ENCODE measurements around the gene CTDSP2. TPM values are rescaled to one million over a fixed set of nuclear protein-coding genes. Genes with fewer than 3 reads are reported as not detected.
"Not testable (repeated sequence)": the region's sequence is repeated elsewhere in the genome, so short reads cannot be mapped to it uniquely, and the experiment has no call there.

Gene CTDSP2
- total RNA-seq, 1 experiment from 2014 or later = 117 TPM

DNA sequence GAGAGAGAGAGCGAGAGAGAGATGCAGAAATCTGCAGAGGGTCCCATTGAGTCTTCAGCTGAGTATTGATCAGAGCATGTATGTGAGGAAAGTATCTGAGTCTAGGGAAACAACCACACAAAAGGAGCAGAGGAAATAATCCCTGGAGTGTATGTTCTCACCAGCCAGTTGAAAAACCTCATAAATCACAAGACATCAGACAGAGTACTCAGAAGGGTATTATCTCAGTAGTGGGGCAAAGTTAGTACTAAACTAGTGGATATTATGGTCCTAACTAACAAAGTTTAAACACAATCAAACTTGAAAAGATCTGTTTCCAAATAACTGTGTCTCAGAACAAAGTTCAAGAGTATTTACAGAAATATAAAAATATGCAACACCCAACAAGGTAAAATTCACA, 36.5 kb upstream of the CTDSP2 start:
- no peak overlapping the region for H3K4me3 Mint-ChIP-seq (ENCODE audit: low read depth, unreplicated experiment)
- intact Hi-C loops (cut with micrococcal nuclease; ENCODE audit: unreplicated experiment) = no loop called here

DNA sequence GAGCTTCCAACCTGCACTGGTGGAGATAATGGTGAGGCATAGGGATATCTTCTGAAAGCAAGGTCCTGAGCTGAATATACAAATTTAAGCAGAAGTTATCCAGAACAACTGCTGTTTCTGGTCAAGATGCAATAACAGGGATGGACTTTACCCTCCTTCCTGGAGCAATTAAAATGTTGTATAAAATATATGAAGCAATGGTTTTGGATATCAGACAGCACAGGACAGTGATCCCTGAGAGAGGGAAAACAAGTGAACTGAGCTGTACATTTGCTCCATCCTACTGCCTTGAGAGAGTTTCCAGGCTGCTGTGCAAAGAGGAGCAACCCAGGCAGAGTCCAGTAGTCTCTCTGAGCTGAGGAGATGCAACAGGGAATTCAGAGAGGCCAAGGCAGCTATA, 36.0 kb upstream of the CTDSP2 start:
- TF ChIP-seq, protein P1, sequence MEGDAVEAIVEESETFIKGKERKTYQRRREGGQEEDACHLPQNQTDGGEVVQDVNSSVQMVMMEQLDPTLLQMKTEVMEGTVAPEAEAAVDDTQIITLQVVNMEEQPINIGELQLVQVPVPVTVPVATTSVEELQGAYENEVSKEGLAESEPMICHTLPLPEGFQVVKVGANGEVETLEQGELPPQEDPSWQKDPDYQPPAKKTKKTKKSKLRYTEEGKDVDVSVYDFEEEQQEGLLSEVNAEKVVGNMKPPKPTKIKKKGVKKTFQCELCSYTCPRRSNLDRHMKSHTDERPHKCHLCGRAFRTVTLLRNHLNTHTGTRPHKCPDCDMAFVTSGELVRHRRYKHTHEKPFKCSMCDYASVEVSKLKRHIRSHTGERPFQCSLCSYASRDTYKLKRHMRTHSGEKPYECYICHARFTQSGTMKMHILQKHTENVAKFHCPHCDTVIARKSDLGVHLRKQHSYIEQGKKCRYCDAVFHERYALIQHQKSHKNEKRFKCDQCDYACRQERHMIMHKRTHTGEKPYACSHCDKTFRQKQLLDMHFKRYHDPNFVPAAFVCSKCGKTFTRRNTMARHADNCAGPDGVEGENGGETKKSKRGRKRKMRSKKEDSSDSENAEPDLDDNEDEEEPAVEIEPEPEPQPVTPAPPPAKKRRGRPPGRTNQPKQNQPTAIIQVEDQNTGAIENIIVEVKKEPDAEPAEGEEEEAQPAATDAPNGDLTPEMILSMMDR (IDR thresholded peaks at IDR 0.05; ENCODE audit: unreplicated experiment) = no peak
- H3K4me1 Mint-ChIP-seq (ENCODE audit: low read depth, unreplicated experiment) = peaks cover 16% of the 10 kb centered on the region
- H3K27ac Mint-ChIP-seq (ENCODE audit: unreplicated experiment) = no peak overlapping the region
- H3K9me3 Mint-ChIP-seq (ENCODE audit: low read depth, unreplicated experiment) = peaks cover 6% of the 10 kb centered on the region
- no peak overlapping the region for H3K4me3 Mint-ChIP-seq (ENCODE audit: low read depth, unreplicated experiment)
- intact Hi-C loops (cut with micrococcal nuclease; ENCODE audit: unreplicated experiment) = no loop called here
- H3K27me3 Mint-ChIP-seq (ENCODE audit: unreplicated experiment) = no peaks in the 10 kb centered on the region
- H3K36me3 Mint-ChIP-seq (ENCODE audit: insufficient read depth, unreplicated experiment) = no peaks in the 10 kb centered on the region
- CTCF ChIA-PET = no interaction called here
- no peak for DNase-seq
- BruUV-seq (replicated peaks) = no TSS peak

More for the DNA sequence above, 36.5 kb upstream of the CTDSP2 start:
- Mint-ChIP-seq H3K9me3 (ENCODE audit: low read depth, unreplicated experiment) (peaks cover 6% of the 10 kb centered on the region), H3K27ac (ENCODE audit: unreplicated experiment) (no peak overlapping the region), H3K4me1 (ENCODE audit: low read depth, unreplicated experiment) (peaks cover 17% of the 10 kb centered on the region), H3K27me3 (ENCODE audit: unreplicated experiment) (no peaks in the 10 kb centered on the region), H3K36me3 (ENCODE audit: insufficient read depth, unreplicated experiment) (no peaks in the 10 kb centered on the region)
- CTCF ChIA-PET = no interaction called here
- BruUV-seq (replicated peaks) = no TSS peak
- TF ChIP-seq, protein P1 (IDR thresholded peaks at IDR 0.05; ENCODE audit: unreplicated experiment) = no peak
- no peak for DNase-seq

DNA sequence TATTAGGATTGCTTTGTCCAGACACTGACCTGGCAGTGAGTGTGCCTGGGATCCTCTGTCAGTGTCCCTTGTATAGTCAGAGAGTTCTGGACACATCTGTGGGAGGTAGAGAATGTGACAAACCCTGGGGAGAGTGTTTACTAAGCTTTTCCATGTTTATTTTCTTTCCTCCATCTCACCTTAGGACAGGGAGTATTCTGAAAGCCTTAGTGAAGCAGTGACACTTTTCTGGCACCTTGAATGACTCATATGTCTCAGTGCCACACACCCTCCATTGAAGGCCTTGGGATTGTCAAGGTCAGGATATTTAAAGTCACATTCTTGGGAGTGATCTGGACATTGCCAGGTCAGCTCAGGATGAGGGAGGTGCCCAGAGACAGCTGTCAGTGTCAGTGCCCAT, 34.9 kb upstream of the CTDSP2 start:
- Mint-ChIP-seq H3K36me3 (ENCODE audit: insufficient read depth, unreplicated experiment) (no peaks in the 10 kb centered on the region), H3K27me3 (ENCODE audit: unreplicated experiment) (no peaks in the 10 kb centered on the region), H3K9me3 (ENCODE audit: low read depth, unreplicated experiment) (peaks cover 6% of the 10 kb centered on the region), H3K27ac (ENCODE audit: unreplicated experiment) (no peak overlapping the region), H3K4me1 (ENCODE audit: low read depth, unreplicated experiment) (peaks cover 9% of the 10 kb centered on the region), H3K4me3 (ENCODE audit: low read depth, unreplicated experiment) (no peak overlapping the region)
- TF ChIP-seq, protein P1 (IDR thresholded peaks at IDR 0.05; ENCODE audit: unreplicated experiment) = no peak
- CTCF ChIA-PET = no interaction called here
- BruUV-seq (replicated peaks) = no TSS peak
- intact Hi-C loops (cut with micrococcal nuclease; ENCODE audit: unreplicated experiment) = no loop called here
- DNase-seq = no peak

DNA sequence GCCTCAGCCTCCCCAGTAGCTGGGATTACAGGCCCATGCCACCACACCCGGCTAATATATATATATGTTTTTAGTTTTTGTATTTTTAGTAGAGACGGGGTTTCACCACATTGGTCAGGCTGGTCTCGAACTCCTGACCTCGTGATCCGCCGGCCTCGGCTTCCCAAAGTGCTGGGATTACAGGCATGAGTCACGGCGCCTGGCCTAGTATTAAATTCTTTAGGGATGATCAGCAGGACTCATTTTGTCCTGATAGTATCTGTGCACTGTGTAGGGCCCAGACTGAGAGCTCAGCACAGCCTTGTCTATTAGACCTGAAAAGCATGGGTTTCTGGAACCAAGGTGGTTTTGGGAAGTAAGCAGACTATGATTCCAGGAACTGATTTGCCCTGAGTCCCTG, 34.5 kb upstream of the CTDSP2 start:
- BruUV-seq (replicated peaks); DNase-seq; intact Hi-C loops (cut with micrococcal nuclease; ENCODE audit: unreplicated experiment); H3K4me3 Mint-ChIP-seq (ENCODE audit: low read depth, unreplicated experiment); H3K27ac Mint-ChIP-seq (ENCODE audit: unreplicated experiment); H3K4me1 Mint-ChIP-seq (ENCODE audit: low read depth, unreplicated experiment); H3K36me3 Mint-ChIP-seq (ENCODE audit: insufficient read depth, unreplicated experiment); H3K27me3 Mint-ChIP-seq (ENCODE audit: unreplicated experiment); H3K9me3 Mint-ChIP-seq (ENCODE audit: low read depth, unreplicated experiment); CTCF ChIA-PET: not testable (repeated sequence)

DNA sequence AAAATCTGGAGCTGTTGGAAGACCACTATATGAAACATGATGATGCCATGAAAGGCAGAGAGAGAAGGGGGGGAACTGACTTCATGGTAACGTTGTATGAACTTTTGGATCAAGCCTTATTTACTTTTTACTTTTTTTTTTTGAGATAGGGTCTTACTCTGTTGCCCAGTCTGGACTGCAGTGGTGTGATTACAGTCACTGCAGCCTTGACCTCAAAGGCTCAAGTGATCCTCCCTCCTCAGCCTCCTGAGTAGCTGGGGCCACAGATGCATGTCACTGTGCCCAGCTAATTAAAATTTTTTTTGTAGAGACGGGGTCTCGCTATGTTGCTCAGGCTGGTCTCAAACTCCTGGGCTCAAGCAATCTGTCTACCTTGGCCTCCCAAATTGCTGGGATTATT, 31.3 kb upstream of the CTDSP2 start:
- H3K36me3 Mint-ChIP-seq (ENCODE audit: insufficient read depth, unreplicated experiment) = no peaks in the 10 kb centered on the region
- intact Hi-C loops (cut with micrococcal nuclease; ENCODE audit: unreplicated experiment) = no loop called here
- peaks cover 8% of the 10 kb centered on the region for H3K27me3 Mint-ChIP-seq (ENCODE audit: unreplicated experiment)
- DNase-seq = no peak
- H3K27ac Mint-ChIP-seq (ENCODE audit: unreplicated experiment) = no peak overlapping the region
- CTCF ChIA-PET = no interaction called here
- no TSS peak for BruUV-seq (replicated peaks)
- peaks cover 5% of the 10 kb centered on the region for H3K9me3 Mint-ChIP-seq (ENCODE audit: low read depth, unreplicated experiment)
- TF ChIP-seq, protein P1 (IDR thresholded peaks at IDR 0.05; ENCODE audit: unreplicated experiment) = no peak
- peaks cover 7% of the 10 kb centered on the region for H3K4me1 Mint-ChIP-seq (ENCODE audit: low read depth, unreplicated experiment)
- H3K4me3 Mint-ChIP-seq (ENCODE audit: low read depth, unreplicated experiment) = no peak overlapping the region

All from Calu3 (cell line).